A549 (cell line): ENCODE data around the gene PACS2.

Experiments used
- CTCF ChIP-seq: fragments of >200 bp; sonication (Bioruptor Twin); formaldehyde crosslinking; IDR thresholded peaks from 3 replicates; pipeline ENCODE4 v1.5.1; 2016
- REST ChIP-seq: fragments of 200-600 bp; sonication (generic); IDR thresholded peaks from 2 replicates; pipeline ENCODE4 v1.6.1; 2016; ENCODE audit warnings: antibody characterized with exemption, mild to moderate bottlenecking, moderate library complexity

- TF ChIP-seq CTCF, result no peak
- TF ChIP-seq REST, result no peak
Observed at GRCh38 chr14:105378199-105378598, 63.7 kb downstream of the PACS2 start.
